OCI-LY7 (cell line): Measurements from ENCODE around the gene XYLT1. TPM values are rescaled to one million over a fixed set of nuclear protein-coding genes. Genes with fewer than 3 reads are reported as not detected.

Experiments
- BruUV-seq: library from RNA; stranded (reverse); fragments of 400-500 nt; replicated peaks from 2 replicates; lab custom pipeline; 2021; lab: Mats Ljungman, UMichigan
- CTCF ChIA-PET: fragments of 300-600 bp; sonication (Branson Sonifier 250); formaldehyde crosslinking; loops from one replicate; lab custom pipeline; 2022; ENCODE audit warnings: antibody characterized with exemption; ENCODE audit not compliant: unreplicated experiment; lab: Charles Lee
- POLR2A ChIA-PET: fragments of 300-600 bp; sonication (Branson Sonifier 250); formaldehyde crosslinking; loops from one replicate; lab custom pipeline; 2022; ENCODE audit warnings: antibody characterized with exemption; lab: Charles Lee
- DNase-seq: peaks from one replicate; pipeline ENCODE4 v3.0.0-alpha.2; 2015; ENCODE audit warnings: low spot score
- H2AFZ ChIP-seq: fragments of 200-600 bp; sonication (generic), shearing (Covaris generic); 2 replicates; pipeline ENCODE4 v1.6.1; 2014; ENCODE audit warnings: mild to moderate bottlenecking, antibody characterized with exemption, low read length, moderate library complexity
- H3K27ac ChIP-seq: fragments of 200-600 bp; sonication (generic); 2 replicates; pipeline ENCODE4 v1.5.1; 2014; ENCODE audit warnings: mixed run types, low read depth, mild to moderate bottlenecking, moderate library complexity, low read length, inconsistent platforms; ENCODE audit not compliant: poor library complexity, severe bottlenecking
- H3K36me3 ChIP-seq: fragments of 200-600 bp; sonication (generic); 2 replicates; pipeline ENCODE4 v1.6.1; 2014; ENCODE audit warnings: mild to moderate bottlenecking, antibody characterized with exemption, low read length, moderate library complexity, mixed read lengths; ENCODE audit not compliant: insufficient read depth
- H3K4me1 ChIP-seq: fragments of 200-600 bp; sonication (generic); 2 replicates; pipeline ENCODE4 v1.5.1; 2014; ENCODE audit warnings: mild to moderate bottlenecking, low read length; ENCODE audit not compliant: insufficient read depth, poor library complexity, severe bottlenecking
- H3K4me2 ChIP-seq: fragments of 200-600 bp; sonication (generic); 2 replicates; pipeline ENCODE4 v1.6.1; 2014; ENCODE audit warnings: mild to moderate bottlenecking, low read length
- H3K4me3 ChIP-seq: fragments of 200-600 bp; sonication (generic); 2 replicates; pipeline ENCODE4 v1.5.1; 2014; ENCODE audit warnings: mild to moderate bottlenecking, low read depth, low read length; ENCODE audit not compliant: poor library complexity, severe bottlenecking
- H3K79me2 ChIP-seq: fragments of 200-600 bp; sonication (generic); 2 replicates; pipeline ENCODE4 v1.6.1; 2016; ENCODE audit warnings: low read depth, mild to moderate bottlenecking, low read length, moderate library complexity, mixed read lengths; ENCODE audit not compliant: insufficient read depth
- H3K9me2 ChIP-seq: fragments of 200-600 bp; sonication (generic); 2 replicates; pipeline ENCODE4 v1.6.1; 2016; ENCODE audit warnings: mild to moderate bottlenecking, low read length, mixed read lengths; ENCODE audit not compliant: insufficient read depth
- H3K9me3 ChIP-seq: fragments of 200-600 bp; sonication (generic); 2 replicates; pipeline ENCODE4 v1.6.1; 2014; ENCODE audit warnings: mild to moderate bottlenecking, mixed run types, low read length, mixed read lengths
- H4K20me1 ChIP-seq: fragments of 200-600 bp; sonication (generic); 2 replicates; pipeline ENCODE4 v1.6.1; 2014; ENCODE audit warnings: mild to moderate bottlenecking, antibody characterized with exemption, low read length, moderate library complexity, mixed read lengths; ENCODE audit not compliant: insufficient read depth
- EZH2phosphoT487 ChIP-seq: fragments of 200-600 bp; sonication (generic); IDR thresholded peaks from 2 replicates; pipeline ENCODE4 v1.6.1; 2018; ENCODE audit warnings: low read depth, borderline replicate concordance, mild to moderate bottlenecking, mixed run types, antibody characterized with exemption, low read length, moderate library complexity, mixed read lengths
- intact Hi-C: fragments of 100-400 bp; cut with micrococcal nuclease; formaldehyde crosslinking; loops from one replicate; pipeline ENCODE4 v1.10.0; 2022; ENCODE audit not compliant: unreplicated experiment
- total RNA-seq, 2 experiments: library from RNA; depleted of rRNA in 1 of 2; stranded (reverse); fragments of >200 nt in 1 of 2; shearing (Covaris generic) in 1 of 2; gene quantifications; 2 replicates each; pipeline ENCODE4 v1.2.3, GENCODE V29; 2014 to 2022
- TF ChIP-seq, protein P1 (sequence below): fragments of 200-600 bp; sonication (generic); conservative IDR thresholded peaks from 2 replicates; pipeline ENCODE4 v1.5.1; 2014; ENCODE audit warnings: mild to moderate bottlenecking, antibody characterized with exemption, low read length, moderate library complexity, mixed read lengths

Gene XYLT1
- total RNA-seq, 2 experiments from 2014 or later, result 36.3 to 50.0 TPM

- H3K27ac ChIP-seq, result no peak overlapping the region
- H3K9me2 ChIP-seq, result no peaks in the 10 kb centered on the region
- ChIA-PET POLR2A (interaction anchor here (1.4 kb wide), 1 partner anchor 108 kb away, joined by 4 read pairs; no protein-coding TSS in a partner anchor), CTCF (no interaction called here)
- intact Hi-C loops, result no loop called here
- peaks cover 32% of the 10 kb centered on the region for H3K36me3 ChIP-seq
- H3K4me3 ChIP-seq, result no peak overlapping the region
- peaks cover 48% of the 10 kb centered on the region for H3K4me1 ChIP-seq
- DNase-seq, result no peak
- peaks cover 12% of the 10 kb centered on the region for H3K79me2 ChIP-seq
- H3K4me2 ChIP-seq, result peak overlapping the region; percentile 45
- TF ChIP-seq, protein P1, sequence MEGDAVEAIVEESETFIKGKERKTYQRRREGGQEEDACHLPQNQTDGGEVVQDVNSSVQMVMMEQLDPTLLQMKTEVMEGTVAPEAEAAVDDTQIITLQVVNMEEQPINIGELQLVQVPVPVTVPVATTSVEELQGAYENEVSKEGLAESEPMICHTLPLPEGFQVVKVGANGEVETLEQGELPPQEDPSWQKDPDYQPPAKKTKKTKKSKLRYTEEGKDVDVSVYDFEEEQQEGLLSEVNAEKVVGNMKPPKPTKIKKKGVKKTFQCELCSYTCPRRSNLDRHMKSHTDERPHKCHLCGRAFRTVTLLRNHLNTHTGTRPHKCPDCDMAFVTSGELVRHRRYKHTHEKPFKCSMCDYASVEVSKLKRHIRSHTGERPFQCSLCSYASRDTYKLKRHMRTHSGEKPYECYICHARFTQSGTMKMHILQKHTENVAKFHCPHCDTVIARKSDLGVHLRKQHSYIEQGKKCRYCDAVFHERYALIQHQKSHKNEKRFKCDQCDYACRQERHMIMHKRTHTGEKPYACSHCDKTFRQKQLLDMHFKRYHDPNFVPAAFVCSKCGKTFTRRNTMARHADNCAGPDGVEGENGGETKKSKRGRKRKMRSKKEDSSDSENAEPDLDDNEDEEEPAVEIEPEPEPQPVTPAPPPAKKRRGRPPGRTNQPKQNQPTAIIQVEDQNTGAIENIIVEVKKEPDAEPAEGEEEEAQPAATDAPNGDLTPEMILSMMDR, result no peak
- no peak for TF ChIP-seq EZH2phosphoT487
- no peaks in the 10 kb centered on the region for H4K20me1 ChIP-seq
- no peak overlapping the region for H2AFZ ChIP-seq
- no TSS peak for BruUV-seq
- H3K9me3 ChIP-seq, result no peaks in the 10 kb centered on the region
Observed at GRCh38 chr16:17409894-17410293, 60.9 kb downstream of the XYLT1 start.

- Histone ChIP-seq H3K4me1 (peaks cover 48% of the 10 kb centered on the region), H4K20me1 (no peaks in the 10 kb centered on the region), H3K9me2 (no peaks in the 10 kb centered on the region), H3K27ac (peak overlapping the region; percentile 27), H3K4me3 (peak overlapping the region; percentile 0), H3K9me3 (no peaks in the 10 kb centered on the region), H3K79me2 (peaks cover 5% of the 10 kb centered on the region), H3K4me2 (peak overlapping the region; percentile 45), H3K36me3 (peaks cover 36% of the 10 kb centered on the region), H2AFZ (no peak overlapping the region)
- ChIA-PET CTCF (no interaction called here), POLR2A (interaction anchor here (0.7 to 1.4 kb wide), 2 partner anchors 107 to 1314 kb away, joined by 4 to 5 read pairs; no protein-coding TSS in a partner anchor)
- no peak for TF ChIP-seq EZH2phosphoT487
- TF ChIP-seq, protein P1, result no peak
- intact Hi-C loops, result no loop called here
- no TSS peak for BruUV-seq
- DNase-seq, result peak; percentile 72
Observed at GRCh38 chr16:17408955-17409441, 61.8 kb downstream of the XYLT1 start.

- BruUV-seq, result no TSS peak
- Histone ChIP-seq H3K36me3 (peaks cover 42% of the 10 kb centered on the region), H3K27ac (no peak overlapping the region), H3K4me1 (peaks cover 46% of the 10 kb centered on the region), H2AFZ (no peak overlapping the region), H3K9me3 (no peaks in the 10 kb centered on the region), H4K20me1 (no peaks in the 10 kb centered on the region), H3K4me3 (no peak overlapping the region), H3K79me2 (no peaks in the 10 kb centered on the region; the same call in 1 of the 2 replicates), H3K4me2 (no peak overlapping the region), H3K9me2 (no peaks in the 10 kb centered on the region)
- DNase-seq, result no peak
- ChIA-PET POLR2A (no interaction called here), CTCF (no interaction called here)
- no peak for TF ChIP-seq EZH2phosphoT487
- TF ChIP-seq, protein P1, result no peak
- intact Hi-C loops, result no loop called here
Observed at GRCh38 chr16:17408296-17408695, 62.5 kb downstream of the XYLT1 start.
